ENCODE results near the gene TANGO6.
A peak's percentile ranks its signal among the peaks of the same experiment; 100 is the strongest.

The TANGO6 gene

GRCh38 chr16:69106491-69107315 is 263.4 kb downstream of the TANGO6 start:
- no peak for ATAC-seq

GRCh38 chr16:69107316-69107962 is 264.1 kb downstream of the TANGO6 start:
- no peak for ATAC-seq

DNA sequence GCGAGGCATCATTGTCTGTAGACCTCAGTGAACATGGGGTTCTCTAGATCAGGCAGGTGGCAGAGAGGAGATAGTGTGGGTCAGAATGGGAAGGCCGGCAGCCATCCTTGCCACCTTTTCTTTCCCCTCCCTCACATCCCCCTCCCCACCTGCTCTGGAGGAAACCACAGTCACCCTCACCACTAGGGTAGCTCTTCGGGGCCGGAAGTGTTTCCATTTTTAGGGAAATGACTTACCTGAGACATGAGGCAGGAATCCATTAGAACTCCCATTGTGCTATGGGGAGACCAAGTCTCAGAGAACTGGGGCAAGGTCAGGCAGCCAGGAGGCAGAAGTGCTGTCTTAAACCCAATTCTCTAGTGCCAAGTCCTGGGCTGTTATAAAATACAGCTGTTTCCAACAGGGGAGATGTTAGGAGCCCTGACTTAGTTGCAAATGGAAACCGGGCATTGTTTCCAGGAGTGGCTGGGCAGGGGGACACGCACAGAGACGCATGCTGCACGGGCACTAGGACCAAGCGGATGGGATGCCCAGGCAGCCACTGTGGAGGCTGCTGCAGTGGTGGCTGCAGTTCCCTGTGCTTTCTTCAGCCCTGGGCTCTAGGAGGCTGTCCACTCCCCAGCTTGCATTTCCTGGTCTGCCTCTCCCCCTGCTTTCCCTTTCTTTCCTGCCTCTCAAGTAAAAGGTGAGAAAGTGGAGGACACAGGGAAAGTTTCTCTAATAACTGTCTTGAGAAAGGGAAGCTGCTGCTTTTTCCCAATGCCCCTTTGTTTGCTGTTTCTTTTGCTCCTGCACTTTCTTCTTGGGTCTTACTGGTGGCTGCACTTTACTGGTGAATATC is 265.0 kb downstream of the TANGO6 start:
- ATAC-seq: no peak

GRCh38 chr16:69108905-69109252 is 265.5 kb downstream of the TANGO6 start:
- ATAC-seq: no peak

DNA sequence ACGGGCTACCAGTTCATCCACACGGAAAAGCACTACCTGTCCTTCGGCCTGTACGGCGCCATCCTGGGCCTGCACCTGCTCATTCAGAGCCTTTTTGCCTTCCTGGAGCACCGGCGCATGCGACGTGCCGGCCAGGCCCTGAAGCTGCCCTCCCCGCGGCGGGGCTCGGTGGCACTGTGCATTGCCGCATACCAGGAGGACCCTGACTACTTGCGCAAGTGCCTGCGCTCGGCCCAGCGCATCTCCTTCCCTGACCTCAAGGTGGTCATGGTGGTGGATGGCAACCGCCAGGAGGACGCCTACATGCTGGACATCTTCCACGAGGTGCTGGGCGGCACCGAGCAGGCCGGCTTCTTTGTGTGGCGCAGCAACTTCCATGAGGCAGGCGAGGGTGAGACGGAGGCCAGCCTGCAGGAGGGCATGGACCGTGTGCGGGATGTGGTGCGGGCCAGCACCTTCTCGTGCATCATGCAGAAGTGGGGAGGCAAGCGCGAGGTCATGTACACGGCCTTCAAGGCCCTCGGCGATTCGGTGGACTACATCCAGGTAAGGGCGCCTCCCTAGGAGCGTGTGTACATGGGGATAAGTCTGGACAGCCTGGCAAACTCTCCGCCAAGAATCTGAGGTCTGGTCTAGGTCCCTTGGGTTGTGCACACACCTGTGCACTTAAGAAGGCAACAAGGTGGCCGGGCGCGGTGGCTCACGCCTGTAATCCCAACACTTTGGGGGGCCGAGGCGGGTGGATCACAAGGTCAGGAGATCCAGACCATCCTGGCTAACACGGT is 266.3 kb downstream of the TANGO6 start:
- no peak for ATAC-seq

- ATAC-seq: no peak
Measured at GRCh38 chr16:69110406-69110805, 267.1 kb downstream of the TANGO6 start.

GRCh38 chr16:69111216-69111875 is 268.0 kb downstream of the TANGO6 start:
- no peak for ATAC-seq

DNA sequence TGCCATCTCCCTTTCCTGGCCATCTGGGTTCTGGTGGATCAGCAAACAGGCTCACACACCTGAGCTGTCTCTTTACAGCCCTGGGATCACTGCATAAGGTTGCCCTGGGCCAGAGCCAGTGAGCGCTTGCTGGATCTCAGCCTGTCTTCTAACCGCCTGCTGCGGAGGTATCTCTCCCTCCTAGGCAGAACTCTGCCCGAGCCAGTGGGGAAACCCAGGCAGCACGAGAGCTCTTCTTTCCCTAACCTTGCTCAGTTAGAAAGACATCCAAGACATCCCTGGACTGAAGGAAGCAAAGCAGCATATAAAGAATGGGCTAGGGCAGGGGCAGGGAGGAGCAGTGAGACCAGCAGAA is 268.5 kb downstream of the TANGO6 start:
- ATAC-seq: no peak

DNA sequence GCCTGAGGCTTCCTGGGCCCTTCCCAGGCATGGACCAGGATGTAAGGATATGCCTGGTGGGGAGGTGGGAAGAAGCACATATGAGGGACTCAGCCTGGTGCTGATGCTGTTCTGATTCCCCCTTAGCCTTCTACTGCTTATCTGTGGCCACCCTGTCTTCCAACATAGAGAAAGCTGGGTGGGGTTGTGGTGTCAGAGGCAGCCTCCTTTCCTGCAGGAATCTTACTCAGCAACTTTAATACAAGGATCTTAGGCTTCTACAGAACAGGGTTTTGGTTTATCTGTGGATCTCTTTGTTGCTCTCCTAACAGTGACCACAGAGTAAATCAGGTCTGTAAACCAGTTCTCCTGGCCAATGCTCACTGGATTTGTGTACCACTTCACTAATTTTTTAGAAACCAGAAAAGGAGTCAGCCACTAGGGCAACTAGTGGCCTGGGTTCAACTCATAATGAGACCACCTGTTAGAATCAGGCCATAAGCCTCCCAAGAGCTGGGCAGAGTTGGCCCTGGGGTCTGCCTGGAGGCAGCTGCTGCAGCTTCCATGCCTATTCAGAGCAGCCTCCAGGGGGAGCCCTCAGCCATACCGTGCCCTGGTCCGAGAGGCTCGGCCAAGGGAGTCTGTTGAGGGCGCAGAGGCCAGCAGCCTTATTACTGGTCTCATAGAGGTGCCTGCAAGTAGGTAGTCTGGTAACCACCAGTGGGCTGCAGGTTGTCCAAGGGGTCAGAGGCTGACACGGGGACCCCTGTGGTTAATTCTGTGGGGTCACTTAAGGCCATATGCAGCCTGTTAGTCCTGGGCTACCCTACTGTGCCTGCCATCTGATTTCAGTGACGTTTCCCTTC is 269.2 kb downstream of the TANGO6 start:
- ATAC-seq: peak; percentile 58 to 75

DNA sequence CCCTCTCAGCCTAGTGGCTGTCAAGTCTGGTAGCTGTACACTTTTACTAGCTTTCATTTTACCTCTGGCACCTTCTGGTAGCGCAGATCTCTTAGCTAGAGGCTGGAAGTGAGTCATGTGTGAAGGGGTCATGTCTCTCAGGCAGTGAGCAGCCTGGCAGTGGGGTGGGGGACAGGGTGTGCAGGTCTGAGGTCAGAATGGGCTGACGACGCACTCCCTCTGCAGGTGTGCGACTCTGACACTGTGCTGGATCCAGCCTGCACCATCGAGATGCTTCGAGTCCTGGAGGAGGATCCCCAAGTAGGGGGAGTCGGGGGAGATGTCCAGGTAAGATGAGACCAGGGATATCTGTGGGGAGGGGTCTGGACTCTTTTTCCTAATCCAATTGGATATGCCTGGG is 269.9 kb downstream of the TANGO6 start:
- no peak for ATAC-seq

DNA sequence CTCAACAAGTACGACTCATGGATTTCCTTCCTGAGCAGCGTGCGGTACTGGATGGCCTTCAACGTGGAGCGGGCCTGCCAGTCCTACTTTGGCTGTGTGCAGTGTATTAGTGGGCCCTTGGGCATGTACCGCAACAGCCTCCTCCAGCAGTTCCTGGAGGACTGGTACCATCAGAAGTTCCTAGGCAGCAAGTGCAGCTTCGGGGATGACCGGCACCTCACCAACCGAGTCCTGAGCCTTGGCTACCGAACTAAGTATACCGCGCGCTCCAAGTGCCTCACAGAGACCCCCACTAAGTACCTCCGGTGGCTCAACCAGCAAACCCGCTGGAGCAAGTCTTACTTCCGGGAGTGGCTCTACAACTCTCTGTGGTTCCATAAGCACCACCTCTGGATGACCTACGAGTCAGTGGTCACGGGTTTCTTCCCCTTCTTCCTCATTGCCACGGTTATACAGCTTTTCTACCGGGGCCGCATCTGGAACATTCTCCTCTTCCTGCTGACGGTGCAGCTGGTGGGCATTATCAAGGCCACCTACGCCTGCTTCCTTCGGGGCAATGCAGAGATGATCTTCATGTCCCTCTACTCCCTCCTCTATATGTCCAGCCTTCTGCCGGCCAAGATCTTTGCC is 271.1 kb downstream of the TANGO6 start:
- no peak for ATAC-seq

DNA sequence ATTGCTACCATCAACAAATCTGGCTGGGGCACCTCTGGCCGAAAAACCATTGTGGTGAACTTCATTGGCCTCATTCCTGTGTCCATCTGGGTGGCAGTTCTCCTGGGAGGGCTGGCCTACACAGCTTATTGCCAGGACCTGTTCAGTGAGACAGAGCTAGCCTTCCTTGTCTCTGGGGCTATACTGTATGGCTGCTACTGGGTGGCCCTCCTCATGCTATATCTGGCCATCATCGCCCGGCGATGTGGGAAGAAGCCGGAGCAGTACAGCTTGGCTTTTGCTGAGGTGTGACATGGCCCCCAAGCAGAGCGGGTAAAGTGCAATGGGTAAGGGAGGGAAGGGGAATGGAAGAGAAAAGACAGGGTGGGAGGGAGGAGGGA is 271.6 kb downstream of the TANGO6 start:
- no peak for ATAC-seq

- no peak for ATAC-seq
Measured at GRCh38 chr16:69115361-69115760, 272.0 kb downstream of the TANGO6 start.

GRCh38 chr16:69115837-69116236 is 272.5 kb downstream of the TANGO6 start:
- no peak for ATAC-seq

- ATAC-seq: no peak
Measured at GRCh38 chr16:69116256-69116875, 273.0 kb downstream of the TANGO6 start.

- ATAC-seq: no peak
Measured at GRCh38 chr16:69116906-69117305, 273.6 kb downstream of the TANGO6 start.

- no peak for ATAC-seq
Measured at GRCh38 chr16:69118468-69118867, 275.1 kb downstream of the TANGO6 start.

DNA sequence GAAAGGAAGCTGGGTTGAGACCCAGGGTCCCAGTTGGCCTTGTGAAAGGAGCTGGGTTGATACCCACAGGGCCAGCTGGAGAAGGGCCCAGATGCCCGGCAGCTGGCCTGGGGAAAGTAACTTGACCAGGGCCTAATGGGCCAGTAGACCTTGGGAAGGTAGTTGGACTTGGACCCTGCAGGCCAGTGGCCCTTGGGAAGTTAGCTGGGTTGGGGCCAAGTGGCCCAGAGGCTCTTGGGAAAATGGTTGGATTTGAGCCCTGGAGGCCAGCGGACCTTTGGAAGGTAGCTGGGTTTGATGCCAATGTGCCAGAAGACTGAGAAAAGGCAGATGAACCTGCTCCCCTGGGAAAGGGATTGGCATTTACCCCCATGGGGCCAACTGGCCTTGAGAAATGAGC is 275.7 kb downstream of the TANGO6 start:
- ATAC-seq: no peak

GRCh38 chr16:69119536-69119935 is 276.2 kb downstream of the TANGO6 start:
- ATAC-seq: no peak

- no peak for ATAC-seq
Measured at GRCh38 chr16:69120096-69120664, 276.8 kb downstream of the TANGO6 start.
